ENCODE data around the gene BHLHE40.
"Not testable (repeated sequence)": the region's sequence is repeated elsewhere in the genome, so short reads cannot be mapped to it uniquely, and the experiment has no call there.

Gene BHLHE40

DNA sequence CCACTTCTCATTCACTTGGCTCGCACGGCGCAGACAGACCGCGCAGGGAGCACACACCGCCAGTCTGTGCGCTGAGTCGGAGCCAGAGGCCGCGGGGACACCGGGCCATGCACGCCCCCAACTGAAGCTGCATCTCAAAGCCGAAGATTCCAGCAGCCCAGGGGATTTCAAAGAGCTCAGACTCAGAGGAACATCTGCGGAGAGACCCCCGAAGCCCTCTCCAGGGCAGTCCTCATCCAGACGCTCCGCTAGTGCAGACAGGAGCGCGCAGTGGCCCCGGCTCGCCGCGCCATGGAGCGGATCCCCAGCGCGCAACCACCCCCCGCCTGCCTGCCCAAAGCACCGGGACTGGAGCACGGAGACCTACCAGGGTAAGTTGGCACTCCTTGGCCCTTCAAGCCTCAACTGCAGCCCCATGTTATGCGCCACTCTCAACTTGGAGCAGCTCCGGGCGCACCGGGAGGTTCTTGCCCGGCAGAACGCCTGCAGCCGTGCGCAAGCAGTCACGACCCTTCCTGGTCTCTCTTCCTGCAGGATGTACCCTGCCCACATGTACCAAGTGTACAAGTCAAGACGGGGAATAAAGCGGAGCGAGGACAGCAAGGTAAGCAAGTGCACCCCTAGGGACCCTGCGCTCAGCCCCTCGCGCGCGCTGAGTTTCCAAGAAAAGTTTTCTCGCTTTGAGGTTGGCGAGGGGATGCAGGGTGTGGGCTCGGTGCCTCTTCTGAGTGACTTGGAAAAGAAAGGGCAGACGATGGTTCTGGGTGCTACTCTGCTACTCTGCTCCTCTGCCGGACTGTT is at the start of gene BHLHE40:
Gene BHLHE40, plus strand, starts transcription at position 10 of the 801 bp plus-strand sequence. Its CDS starts 282 bp downstream, at position 292.
- DNase-seq = no peak

DNA sequence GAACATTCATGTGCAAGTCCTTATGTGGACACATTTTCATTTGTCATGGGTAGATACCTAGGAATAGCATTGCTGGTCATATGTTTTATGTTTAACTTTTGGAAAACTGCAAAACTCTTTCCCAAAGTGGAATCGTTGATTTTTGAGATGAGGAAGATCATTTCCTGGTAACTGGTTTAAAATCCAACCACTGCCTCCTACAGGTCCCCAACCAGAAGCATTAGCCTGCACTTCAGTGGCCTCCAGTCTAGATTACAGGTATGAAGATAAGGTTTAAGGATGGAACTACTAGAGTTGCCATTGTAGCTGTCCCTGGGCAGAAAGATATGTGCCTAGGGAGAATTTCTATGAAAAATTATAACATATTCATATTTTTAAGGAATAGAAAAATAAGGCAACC is 48.7 kb upstream of the BHLHE40 start:
- no peak for DNase-seq

DNA sequence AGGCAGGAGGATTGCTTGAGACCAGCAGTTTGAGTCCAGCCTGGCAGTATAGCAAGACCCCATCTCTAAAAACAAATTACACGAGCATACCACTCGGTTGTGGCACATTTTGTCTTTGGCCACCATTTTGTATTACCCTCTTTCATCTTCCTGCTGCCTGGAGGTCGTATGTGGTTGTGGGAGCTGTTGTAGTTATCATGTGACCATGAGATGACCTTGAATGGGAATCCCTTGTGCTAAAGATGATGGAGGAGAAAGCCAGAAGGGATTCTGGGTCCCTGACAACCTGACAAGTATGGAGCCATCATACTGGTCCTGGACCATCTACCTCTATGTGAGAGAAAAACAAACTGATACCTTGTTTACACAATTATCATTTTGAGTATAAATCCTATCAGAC is 45.2 kb upstream of the BHLHE40 start:
- no peak for DNase-seq

DNA sequence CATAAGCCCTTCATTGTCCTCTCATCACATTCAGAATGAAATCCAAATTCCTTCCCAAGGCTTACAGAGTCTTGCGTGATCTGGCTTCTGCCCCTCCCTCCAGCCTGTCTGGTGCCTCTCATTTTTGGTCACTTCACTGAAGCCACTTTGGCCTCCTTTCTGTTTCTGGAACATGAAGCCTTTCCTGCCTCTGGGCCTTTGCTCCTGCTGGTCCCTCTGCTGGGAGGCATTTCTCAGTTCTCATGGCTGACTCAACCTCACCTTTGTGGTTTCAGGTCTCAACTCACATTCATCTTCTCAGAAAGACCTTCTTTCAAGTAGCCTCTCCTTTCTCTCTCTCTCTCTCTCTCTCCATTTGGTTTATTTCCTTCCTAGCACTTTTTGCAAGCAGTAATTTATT is 43.9 kb upstream of the BHLHE40 start:
- DNase-seq = no peak

DNA sequence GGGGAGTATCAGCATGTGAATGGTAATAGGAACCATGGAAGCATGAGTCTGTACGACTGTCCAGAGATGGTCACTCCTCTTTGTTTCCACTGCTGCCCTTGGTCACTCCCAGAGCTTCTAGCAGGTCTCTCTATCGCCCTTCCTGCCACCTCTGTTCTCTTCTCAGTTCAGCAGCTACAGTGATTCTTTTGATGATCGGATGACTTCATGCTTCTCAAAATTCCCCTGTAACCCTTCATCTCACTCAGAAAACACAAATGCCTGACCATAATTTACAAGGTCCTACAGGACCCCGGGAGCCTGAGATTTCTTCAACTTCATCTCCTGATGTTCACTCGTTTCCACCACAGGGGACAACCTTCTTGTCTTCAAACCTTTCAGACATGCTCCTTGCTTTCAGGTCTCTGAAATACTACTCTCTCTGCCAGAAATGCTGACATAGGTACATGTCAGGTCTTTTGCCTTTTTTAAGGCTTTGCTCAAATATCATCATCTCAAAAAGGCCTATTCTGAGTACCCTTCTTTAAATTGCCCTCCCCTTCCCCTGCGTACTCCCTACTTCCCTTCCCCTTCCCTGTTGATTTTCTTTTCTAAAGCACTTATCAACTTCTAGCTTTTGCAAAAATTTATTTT is 42.1 kb upstream of the BHLHE40 start:
- DNase-seq = no peak

DNA sequence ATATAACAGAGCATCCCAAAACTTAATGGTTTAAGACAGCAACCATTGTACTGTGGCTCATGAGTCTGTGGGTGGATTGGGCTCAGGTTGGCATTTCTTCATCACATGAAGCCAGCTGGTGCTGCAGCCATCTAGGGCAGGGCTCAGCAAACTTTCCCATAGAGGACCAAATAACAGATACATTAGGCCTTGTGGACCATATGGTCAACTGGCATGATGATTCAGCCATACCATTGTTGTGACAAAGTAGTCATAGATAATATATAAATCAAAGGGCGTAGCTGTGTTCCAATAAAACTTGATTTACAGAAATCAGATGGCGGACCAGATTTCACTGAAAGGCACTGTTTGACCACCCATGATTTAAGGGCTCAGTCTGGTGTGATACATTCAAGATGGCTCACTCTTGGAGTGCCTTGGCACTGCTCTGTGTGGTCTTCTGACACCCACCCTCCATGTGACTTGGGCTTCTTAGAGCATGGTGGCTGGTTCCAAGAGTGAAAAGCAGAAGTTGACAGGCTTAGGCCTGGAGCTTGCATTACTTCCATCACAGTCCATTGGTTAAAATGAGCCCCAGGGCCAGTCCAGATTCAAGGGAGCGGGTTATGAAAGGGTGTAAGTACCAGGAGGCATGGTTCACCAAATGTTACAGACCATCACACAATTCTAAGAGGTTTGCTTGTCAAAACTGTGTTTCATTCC is 40.8 kb upstream of the BHLHE40 start:
- no peak for DNase-seq

DNA sequence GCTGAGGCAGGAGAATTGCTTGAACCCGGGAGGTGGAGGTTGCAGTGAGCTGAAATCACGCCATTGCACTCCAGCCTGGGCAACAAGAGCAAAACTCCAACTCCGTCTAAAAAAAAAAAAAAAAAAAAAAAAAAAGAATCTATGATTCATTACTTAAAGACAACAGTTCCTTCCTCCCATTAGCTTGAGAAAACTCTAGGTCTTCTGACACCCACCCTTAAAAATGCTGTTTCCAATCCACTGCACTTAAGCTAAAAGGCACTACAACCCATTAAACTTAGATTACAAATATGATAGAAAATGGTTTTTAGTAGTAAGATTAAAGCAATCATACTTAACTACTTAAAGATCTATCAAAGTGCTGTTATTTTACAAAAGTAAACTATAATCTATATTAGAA is 40.0 kb upstream of the BHLHE40 start:
- DNase-seq = no peak

DNA sequence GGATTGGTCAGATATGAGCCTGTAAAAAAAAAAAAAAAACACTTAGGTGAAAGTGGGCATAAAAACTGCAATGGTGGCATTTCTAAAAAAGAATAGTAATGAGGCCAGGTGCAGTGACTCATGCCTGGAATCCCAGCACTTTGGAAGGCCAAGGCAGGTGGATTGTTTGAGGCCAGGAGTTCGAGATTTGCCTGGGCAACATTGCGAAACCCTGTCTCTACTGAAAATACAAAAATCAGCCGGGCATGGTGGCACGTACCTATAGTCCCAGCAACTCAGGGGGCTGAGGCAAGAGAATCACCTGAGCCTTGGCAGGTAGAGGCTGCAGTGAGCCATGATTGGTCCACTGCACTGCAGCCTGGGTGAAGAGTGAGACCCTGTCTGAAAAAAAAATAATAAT is 38.3 kb upstream of the BHLHE40 start:
- DNase-seq = no peak

DNA sequence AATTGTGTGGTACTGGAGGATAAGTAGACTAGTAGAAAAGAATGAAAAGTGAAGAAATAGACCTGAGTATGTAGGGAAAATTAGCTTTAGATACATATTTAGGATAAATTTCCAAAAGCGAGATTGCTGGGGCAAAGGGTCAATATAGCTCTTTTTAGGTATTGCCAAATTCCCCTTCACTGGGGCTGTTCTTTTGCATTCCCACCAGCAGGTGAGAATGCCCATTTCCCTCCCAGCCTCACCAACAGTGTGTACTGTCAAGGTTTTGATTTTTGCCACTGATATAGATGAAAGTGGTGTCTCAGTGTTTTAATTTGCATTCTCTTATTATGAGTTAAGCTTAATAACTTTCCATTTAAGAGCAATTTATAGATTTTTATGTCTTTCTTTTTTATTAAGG is 35.7 kb upstream of the BHLHE40 start:
- DNase-seq = no peak

DNA sequence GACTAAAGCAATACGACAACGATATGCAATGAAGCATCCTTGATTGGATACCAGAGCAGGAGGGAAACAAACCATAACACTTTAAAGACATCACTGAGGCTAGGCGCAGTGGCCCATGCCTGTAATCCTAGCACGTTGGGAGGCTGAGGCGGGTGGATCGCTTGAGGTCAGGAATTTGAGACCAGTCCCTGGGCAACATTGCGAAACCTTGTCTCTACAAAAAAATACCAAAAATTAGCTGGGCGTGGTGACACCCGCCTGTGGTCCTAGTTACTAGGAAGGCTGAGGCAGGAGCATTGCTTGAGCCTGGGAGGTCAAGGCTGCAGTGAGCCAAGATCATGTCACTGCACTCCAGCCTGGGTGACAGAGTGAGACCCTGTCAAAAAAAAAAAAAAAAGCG is 33.9 kb upstream of the BHLHE40 start:
- DNase-seq = no peak

DNA sequence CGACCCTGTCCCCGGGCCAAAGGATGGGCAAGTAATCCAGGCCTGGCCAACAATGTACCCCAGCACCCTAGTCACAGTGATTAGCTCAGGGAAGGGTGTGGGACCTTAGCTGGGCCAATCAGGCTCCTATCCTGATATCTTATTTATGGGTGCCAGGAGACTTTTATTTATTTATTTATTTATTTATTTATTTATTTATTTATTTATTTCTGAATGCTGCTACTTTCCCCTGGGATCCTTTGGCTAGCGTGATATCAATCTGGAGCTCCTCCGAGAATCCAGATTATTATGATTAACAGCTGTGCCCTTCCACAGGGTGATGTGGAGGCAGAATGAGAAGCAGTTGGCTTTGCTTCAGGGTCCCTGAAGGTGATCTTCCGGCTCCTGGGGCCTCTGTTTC is 32.2 kb upstream of the BHLHE40 start:
- no peak for DNase-seq

DNA sequence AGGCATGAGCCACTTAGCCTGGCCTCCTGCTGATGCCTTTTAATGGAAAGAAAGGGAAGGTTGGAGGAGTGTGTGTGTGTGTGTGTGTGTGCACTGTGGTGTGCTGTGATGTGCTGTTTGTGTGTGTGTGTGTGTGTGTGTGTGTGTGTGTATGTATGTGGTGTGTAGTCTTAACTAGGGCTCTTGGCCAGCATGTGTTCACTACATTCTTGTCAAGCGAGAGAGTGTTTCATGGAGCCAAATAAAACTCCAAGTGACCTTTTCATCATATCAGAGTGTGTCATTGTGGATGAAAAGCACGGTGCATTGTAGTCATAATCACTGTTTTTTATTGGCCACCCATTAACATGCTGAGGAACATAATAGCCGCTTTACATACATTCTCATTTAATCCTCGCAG is 30.8 kb upstream of the BHLHE40 start:
- no peak for DNase-seq

DNA sequence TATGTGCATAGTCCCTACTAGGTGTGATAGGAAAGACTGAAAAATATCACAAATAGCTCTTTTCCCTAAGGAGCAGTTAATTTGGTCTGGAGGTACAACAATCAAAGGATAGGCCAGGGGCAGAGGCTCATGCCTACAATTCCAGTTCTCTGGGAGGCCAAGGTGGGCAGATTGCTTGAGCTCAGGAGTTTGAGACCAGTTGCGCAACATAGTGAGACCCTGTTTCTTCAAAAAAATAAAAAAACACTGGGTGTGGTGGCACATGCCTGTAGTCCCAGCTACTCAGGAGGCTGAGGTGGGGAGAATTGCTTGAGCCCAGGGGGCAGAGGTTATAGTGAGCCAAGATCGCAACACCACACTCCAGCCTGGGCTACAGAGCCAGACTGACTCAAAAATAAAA is 30.2 kb upstream of the BHLHE40 start:
- DNase-seq = no peak

DNA sequence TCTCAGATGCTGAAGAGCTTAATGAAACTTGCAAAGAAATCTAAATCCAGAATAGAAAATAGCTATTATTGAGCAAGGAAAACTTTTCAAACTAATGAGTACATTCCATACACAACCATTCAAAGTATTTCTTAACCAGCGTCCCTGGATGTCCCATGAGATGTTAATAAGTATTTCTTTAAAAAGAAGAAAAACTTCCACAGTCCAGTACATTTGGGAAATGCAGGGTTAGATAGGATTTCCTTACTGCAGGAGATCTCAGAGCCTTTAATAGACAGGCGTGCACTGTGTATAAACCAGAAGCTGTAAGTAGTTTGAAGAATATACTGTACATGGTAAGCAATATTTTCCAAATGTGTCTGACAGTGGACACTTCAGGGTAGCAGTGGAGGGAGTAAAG is 29.6 kb upstream of the BHLHE40 start:
- no peak for DNase-seq

DNA sequence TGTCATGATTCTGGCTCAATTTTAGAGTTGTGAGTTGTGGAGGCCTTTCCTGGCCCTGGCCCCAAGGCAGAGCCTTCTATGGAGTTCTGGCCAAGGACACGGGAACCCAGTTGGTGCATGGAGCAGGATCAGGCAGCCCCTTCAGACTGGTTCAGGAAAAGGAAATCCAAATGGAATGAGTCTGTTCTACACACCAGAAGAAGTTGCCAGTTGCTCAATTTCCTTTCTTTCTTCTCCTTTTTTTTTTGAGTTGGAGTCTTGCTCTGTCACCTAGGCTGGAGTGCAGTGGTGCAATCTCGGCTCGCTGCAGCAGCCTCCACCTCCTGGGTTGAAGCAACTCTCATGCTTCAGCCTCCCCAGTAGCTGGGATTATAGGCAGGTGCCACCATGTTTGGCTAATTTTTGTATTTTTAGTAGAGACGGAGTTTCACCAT is 28.9 kb upstream of the BHLHE40 start:
- no peak for DNase-seq

DNA sequence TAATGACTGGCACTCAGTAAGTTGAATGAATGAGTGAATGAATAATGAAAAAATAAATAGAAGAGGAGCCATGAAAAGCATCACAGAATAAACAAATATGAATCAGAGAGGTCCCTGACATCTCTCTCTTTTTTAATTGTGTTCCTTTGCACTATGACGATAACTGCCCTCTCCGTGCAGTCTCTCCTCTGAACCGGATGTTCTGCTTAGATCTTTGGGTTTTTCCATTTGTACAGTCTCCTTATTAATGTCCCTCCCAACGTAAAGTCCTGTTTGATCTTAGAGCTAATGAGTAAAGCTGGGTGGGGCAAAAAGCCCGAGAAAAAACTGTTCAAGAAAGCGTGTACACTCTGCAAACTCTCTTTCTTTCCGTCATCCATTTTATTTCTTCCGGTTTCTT is 28.3 kb upstream of the BHLHE40 start:
- DNase-seq = no peak

DNA sequence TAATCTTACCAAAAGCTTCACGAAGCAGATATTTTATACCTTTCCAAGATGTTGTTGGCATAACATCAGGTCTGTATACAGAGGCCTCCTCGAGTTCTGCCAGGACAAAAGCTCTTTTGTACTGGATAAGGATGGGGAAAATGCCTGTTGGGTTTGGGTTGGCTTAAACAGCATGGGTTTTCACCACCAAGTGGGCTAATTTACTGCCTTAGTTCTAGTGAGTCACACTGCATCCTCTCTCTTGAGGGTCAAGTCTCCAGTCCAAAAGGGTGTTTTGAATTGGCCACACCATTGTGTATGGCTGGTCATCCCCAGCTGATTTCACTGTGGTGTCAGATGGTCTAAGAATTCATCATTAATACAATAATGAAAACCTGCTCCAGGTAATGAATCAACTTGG is 26.1 kb upstream of the BHLHE40 start:
- DNase-seq = no peak

DNA sequence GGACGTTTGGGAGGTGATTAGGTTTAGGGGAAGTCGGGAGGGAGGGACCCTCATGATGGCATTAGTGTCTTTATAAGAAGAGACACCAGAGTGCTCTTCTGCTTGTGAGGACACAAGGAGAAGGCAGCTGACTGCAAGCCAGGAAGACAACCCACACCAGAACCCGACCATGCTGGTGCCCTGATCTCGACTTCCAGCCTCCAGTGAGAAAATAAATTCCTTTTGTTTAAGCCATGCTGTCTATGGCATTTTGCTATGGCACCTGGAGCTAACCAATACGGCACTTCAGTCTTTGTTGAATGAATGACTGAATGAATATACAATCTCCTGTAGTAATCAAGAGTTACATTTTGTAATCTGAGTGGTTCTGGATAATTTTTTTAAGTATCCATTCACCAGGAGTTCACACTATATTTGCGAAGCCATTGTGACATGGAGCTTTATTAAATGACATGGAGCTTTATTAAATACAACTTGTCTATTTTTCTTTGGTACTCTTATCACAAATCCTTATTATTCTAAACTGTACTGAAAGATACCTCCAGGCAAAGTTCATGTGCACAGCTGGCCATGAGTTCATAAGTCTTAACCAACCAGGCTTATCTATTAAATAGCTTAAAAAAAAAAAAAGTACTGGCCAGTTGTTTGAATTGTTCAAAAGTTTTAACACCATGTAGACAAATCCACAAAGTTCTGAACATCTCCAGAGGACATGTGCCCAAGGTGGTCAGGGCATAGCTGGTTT is 24.8 kb upstream of the BHLHE40 start:
- DNase-seq = no peak

DNA sequence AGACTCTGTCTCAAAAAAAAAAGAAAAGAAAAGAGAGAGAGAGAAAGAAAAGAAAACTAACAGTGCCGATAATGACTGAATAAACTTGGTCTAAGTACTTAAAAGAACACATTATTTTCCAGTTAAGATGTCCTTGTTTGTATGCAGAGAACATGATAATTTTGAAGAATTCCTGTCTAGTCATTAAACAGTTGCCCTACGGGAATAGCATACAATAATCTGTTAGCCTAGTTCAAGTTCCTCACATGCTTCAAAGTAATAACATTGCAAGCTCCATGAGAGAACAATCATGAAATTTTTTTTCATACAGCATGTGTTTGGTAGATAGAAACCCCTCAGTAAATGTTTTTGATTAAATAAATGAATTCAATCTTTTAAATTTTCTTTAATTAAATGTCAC is 23.1 kb upstream of the BHLHE40 start:
- DNase-seq = no peak

DNA sequence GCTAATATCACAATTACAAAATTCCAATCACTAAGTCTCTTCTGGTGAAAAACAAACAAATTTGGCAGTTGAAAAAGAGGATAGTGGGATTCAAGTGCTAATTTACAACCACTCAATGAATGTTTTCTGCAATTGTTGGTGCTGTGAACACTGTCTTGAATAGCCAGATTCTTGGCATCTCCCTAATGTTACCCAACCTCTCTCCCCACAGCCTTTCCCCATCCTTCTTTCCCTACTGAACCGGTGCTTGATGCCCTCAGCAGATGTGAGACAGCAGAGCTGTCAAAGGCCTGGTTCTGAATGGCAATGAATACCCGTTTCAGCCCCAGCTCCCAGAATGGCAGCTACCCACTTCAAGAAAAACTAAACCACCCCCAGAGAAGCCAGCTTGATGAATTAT is 22.5 kb upstream of the BHLHE40 start:
- no peak for DNase-seq

DNA sequence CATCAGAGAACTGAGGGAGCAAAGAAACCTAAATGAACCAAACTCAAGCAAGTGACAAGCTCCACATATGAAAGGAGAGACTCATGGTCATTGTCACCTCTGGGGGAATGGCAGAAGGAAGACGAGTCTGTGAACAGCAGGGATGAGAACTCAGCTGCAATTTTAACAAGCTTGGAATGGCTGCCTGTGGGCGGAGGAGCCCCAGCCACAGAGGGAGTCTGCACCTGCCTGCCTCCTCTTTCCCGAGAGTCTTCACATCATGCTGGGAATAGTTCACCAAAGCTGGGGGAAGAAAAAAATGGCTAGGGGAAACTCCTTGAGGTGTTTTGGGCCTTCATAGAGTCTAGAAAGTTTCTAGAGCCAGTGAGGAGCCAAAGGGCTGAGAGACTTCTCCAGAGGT is 21.3 kb upstream of the BHLHE40 start:
- DNase-seq = no peak

DNA sequence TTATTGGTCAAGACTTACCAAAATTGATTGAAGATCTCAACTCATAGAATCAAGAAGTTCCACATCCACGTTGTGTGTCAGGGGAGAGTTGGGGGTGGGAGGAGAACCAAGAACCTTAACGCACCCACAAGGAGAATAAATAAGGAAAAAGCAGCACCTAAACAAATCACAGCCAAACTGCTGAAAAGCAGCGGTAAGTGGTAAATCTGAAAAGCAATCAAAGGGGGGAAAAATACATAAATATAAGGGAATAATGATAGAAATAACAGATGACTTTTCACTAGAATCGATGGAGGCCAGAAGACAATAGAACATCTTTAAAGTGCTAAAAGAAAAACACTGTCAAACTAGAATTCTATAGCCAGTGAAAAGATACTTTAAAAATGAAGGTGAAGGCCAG is 20.1 kb upstream of the BHLHE40 start:
- DNase-seq = no peak

DNA sequence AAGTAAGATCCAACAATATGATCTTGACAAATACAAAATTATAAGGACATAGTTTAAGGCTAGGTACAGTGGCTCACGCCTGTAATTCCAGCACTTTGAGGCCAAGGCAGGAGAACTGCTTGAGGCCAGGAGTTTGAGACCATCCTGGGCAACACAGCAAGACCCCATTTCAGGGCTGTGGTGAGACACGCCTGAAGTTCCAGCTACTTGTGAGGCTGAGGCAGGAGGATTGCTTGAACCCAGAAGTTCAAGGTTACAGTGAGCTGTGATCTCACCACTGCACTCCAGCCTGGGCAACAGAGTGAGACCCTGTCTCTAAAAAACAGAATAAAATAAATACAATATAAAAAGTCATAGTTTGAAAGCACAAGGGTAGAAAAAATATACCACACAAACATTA is 17.4 kb upstream of the BHLHE40 start:
- DNase-seq = not testable (repeated sequence)
